Cardiac muscle cell (in vitro differentiated cells and primary cell): Measurements from ENCODE around the gene CDT1. TPM values are rescaled to one million over a fixed set of nuclear protein-coding genes. Genes with fewer than 3 reads are reported as not detected.

Source experiments
- DNase-seq, 2 donors: peaks; one replicate each; pipeline versions ENCODE4 v3.0.0 to v3.0.0-alpha.2; 2010 to 2017; ENCODE audit warnings: low read depth in 1 of 2, low spot score in 1 of 2
- H3K27ac ChIP-seq: fragments of 200-600 bp; sonication (generic); 2 replicates; pipeline ENCODE4 v1.5.1; 2016
- H3K27me3 ChIP-seq: fragments of 200-600 bp; sonication (generic); 2 replicates; pipeline ENCODE4 v1.6.0; 2016; ENCODE audit warnings: control low read depth
- H3K36me3 ChIP-seq: fragments of 200-600 bp; sonication (generic); 2 replicates; pipeline ENCODE4 v1.5.1; 2016; ENCODE audit warnings: control low read depth
- H3K4me1 ChIP-seq: fragments of 200-600 bp; sonication (generic); 2 replicates; pipeline ENCODE4 v1.8.1; 2017; ENCODE audit warnings: low read depth, mild to moderate bottlenecking, mixed run types
- H3K4me3 ChIP-seq: fragments of 200-600 bp; sonication (generic); 2 replicates; pipeline ENCODE4 v1.5.1; 2016; ENCODE audit warnings: mild to moderate bottlenecking
- H3K9me3 ChIP-seq: fragments of 200-600 bp; sonication (generic); 2 replicates; pipeline ENCODE4 v1.5.1; 2017; ENCODE audit warnings: low read depth, mild to moderate bottlenecking, control low read depth
- polyA plus RNA-seq: library from polyadenylated mRNA; unstranded; fragments of >200 nt; fragmentation: Nextera tagmentation; extraction: Ambion mirVana; gene quantifications from 2 replicates; pipeline ENCODE4 v1.2.1, GENCODE V29; 2016
- total RNA-seq: library from RNA; depleted of rRNA; stranded (reverse); fragments of >200 nt; gene quantifications from 2 replicates; pipeline ENCODE4 v1.2.3, GENCODE V29; 2016
- TF ChIP-seq, protein P1 (sequence below): IDR thresholded peaks from 2 replicates; pipeline ENCODE4 v1.5.1; 2012; ENCODE audit warnings: low read depth, mild to moderate bottlenecking, low read length

The CDT1 gene
- total and polyA plus RNA-seq, 2 experiments from 2014 or later = 17.9 to 29.6 TPM

DNA sequence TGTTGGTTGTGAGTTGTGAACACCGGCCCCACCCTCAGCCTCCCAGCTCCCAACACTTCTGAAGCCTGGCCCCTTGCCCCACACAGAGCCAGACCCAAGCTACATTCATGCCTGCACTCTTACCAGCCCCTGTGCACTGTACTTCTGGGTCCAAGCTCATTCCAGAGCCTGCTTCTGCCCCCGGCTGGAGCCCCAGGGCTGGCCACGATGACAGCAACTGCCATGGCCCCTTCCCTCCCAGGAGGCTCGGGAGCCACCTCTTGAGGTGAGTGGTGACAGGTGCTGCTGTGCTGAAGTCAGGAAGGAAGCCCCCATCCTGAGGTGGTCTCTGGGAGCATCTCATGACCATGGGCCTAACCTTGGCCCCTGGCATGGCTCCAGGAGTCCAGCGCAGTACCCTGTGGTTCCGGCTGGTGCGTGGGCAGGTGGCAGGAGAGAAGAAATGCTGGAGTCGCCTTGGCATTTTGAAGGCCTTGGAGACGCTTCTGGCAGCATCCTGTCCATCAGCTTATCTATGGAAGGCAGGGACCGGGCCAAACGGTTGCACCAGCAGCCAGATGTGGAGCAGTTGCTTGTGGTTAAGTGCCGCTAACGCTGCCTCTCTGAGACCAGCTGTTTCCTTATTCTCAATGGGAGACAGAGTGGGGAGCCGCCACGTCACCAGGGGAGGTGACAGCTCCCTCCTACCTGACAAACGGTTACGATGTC is 3.9 kb upstream of the CDT1 start:
- no peaks in the 10 kb centered on the region for H3K36me3 ChIP-seq
- no peaks in the 10 kb centered on the region for H3K4me1 ChIP-seq
- TF ChIP-seq, protein P1, sequence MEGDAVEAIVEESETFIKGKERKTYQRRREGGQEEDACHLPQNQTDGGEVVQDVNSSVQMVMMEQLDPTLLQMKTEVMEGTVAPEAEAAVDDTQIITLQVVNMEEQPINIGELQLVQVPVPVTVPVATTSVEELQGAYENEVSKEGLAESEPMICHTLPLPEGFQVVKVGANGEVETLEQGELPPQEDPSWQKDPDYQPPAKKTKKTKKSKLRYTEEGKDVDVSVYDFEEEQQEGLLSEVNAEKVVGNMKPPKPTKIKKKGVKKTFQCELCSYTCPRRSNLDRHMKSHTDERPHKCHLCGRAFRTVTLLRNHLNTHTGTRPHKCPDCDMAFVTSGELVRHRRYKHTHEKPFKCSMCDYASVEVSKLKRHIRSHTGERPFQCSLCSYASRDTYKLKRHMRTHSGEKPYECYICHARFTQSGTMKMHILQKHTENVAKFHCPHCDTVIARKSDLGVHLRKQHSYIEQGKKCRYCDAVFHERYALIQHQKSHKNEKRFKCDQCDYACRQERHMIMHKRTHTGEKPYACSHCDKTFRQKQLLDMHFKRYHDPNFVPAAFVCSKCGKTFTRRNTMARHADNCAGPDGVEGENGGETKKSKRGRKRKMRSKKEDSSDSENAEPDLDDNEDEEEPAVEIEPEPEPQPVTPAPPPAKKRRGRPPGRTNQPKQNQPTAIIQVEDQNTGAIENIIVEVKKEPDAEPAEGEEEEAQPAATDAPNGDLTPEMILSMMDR = no peak
- no peak overlapping the region for H3K4me3 ChIP-seq
- peak in 1 of 2 donors; percentile 36 for DNase-seq
- H3K9me3 ChIP-seq = no peaks in the 10 kb centered on the region
- H3K27me3 ChIP-seq = no peaks in the 10 kb centered on the region
- H3K27ac ChIP-seq = peak overlapping the region; percentile 36

DNA sequence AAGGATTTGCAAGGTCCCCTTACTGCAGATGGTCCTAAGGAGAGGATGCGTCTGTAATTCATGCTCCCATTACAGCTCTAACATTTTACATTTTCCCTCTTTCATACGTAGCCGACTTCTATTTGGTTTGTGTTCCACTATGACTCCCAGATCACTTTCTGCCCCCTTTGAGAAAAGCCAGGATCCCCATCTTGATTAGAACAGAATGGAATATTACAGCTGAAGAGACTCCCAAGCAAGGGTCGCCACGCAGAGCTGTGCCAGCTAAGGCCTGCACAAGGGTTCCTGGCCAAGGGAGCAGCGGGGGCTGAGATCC is 3.4 kb upstream of the CDT1 start:
- no peak for DNase-seq
- H3K9me3 ChIP-seq = no peaks in the 10 kb centered on the region
- H3K4me3 ChIP-seq = no peak overlapping the region
- H3K27me3 ChIP-seq = no peaks in the 10 kb centered on the region
- TF ChIP-seq, protein P1 = no peak
- no peaks in the 10 kb centered on the region for H3K4me1 ChIP-seq
- H3K27ac ChIP-seq = peak overlapping the region; percentile 36
- H3K36me3 ChIP-seq = no peaks in the 10 kb centered on the region

DNA sequence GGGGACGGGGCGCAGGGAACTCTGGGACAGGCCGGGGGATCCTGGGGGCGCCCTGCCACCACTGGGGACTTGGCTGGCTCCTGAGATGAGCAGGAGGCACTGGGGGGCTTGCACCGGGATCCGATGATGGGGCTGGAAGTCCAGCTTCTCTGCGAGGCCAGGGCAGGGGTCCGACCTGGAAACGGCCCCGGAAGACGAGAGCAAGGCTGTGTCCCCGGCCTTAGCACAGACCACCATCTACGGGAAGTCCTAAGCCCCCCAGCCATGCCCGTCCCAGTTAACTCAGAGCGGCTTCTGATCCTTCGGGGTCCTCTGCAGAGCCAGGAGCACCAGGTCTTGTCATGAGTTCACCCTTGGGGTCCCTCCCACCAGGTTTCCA is 573 bp downstream of the CDT1 start:
- H3K27me3 ChIP-seq = no peaks in the 10 kb centered on the region
- peak overlapping the region; percentile 55 for H3K4me3 ChIP-seq
- DNase-seq = no peak
- peaks cover 6% of the 10 kb centered on the region for H3K36me3 ChIP-seq
- H3K4me1 ChIP-seq = no peaks in the 10 kb centered on the region
- TF ChIP-seq, protein P1 = no peak
- H3K27ac ChIP-seq = no peak overlapping the region
- no peaks in the 10 kb centered on the region for H3K9me3 ChIP-seq

DNA sequence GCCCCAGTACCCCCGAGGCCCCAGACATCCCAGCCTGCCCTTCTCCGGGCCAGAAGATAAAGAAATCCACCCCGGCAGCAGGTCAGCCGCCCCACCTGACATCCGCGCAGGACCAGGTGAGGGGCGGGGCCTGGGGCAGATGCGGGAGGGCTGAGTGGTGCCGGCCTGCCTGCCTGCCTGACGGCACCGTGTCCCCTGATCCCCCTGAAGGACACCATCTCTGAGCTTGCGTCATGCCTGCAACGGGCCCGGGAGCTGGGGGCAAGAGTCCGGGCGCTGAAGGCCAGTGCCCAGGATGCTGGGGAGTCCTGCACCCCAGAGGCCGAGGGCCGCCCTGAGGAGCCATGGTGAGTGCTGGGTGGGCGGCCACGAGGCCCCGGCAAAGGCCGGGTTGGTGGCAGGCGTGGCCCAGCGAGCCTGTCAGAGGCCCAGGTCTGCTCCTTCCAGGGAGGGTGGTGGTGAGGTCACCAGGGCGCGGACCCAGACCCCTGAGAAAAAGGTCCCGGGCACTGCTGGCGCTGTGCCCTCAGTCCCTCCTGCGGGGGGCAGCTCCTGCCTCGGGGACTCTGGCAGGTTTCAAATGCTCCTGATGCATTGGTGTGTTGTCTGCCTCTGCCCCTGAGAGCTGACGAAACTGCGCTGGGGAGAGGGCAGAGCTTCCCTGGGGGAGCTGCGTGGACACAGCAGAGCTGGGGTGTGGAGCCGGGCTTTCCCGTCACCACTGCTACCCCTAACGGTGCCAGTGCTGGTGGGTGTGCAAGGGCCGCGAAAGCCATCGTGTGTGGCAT is 1.2 kb downstream of the CDT1 start:
- Histone ChIP-seq H3K4me3 (peak overlapping the region; percentile 55), H3K9me3 (no peaks in the 10 kb centered on the region), H3K4me1 (no peaks in the 10 kb centered on the region), H3K27me3 (no peaks in the 10 kb centered on the region), H3K36me3 (peaks cover 10% of the 10 kb centered on the region), H3K27ac (no peak overlapping the region)
- no peak for DNase-seq
- TF ChIP-seq, protein P1 = no peak

DNA sequence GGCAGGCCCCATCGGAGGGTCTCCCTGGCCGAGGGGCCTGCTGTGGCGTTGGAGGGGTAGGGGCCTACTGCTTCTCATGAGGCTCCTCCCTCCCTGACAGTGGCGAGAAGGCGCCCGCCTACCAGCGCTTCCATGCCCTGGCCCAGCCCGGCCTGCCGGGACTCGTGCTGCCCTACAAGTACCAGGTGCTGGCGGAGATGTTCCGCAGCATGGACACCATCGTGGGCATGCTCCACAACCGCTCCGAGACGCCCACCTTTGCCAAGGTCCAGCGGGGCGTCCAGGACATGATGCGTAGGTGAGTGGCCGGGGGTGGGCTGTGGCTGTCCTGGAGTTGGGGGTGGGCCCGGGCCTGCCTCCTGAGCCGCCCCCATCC is 1.7 kb downstream of the CDT1 start:
- TF ChIP-seq, protein P1 = no peak
- peaks cover 10% of the 10 kb centered on the region for H3K36me3 ChIP-seq
- no peaks in the 10 kb centered on the region for H3K4me1 ChIP-seq
- no peak overlapping the region for H3K27ac ChIP-seq
- no peak overlapping the region for H3K4me3 ChIP-seq
- H3K9me3 ChIP-seq = no peaks in the 10 kb centered on the region
- DNase-seq = no peak
- no peaks in the 10 kb centered on the region for H3K27me3 ChIP-seq
